Left lung (tissue), 10 donors: ENCODE data around the gene MEX3D. TPM values are rescaled to one million over a fixed set of nuclear protein-coding genes. Genes with fewer than 3 reads are reported as not detected.

Source experiments
- ATAC-seq: fragments of 200-7000 bp; cut with Tn5 transposase; one replicate; pipeline ENCODE4 v1.9.1; 2020; ENCODE audit warnings: moderate library complexity
- DNase-seq, 4 donors: peaks; one replicate each; pipeline ENCODE4 v3.0.0-alpha.2; 2013 to 2020
- H3K27ac ChIP-seq, 2 donors: fragments of 200-600 bp; sonication (generic) in 1 of 2; one replicate each; pipeline versions ENCODE4 v1.5.0 to v1.8.0; 2020 to 2021
- H3K27me3 ChIP-seq, 2 donors: fragments of 200-600 bp; sonication (generic) in 1 of 2; one replicate each; pipeline versions ENCODE4 v1.5.0 to v1.8.0; 2020 to 2021
- H3K36me3 ChIP-seq, 2 donors: fragments of 200-600 bp; sonication (generic) in 1 of 2; one replicate each; pipeline versions ENCODE4 v1.5.0 to v1.8.0; 2020 to 2021
- H3K4me1 ChIP-seq, 2 donors: fragments of 200-600 bp; one replicate each; pipeline ENCODE4 v1.8.0; 2021
- H3K4me3 ChIP-seq, 2 donors: fragments of 200-600 bp; sonication (generic) in 1 of 2; one replicate each; pipeline versions ENCODE4 v1.5.0 to v1.8.0; 2020 to 2021; ENCODE audit warnings: mild to moderate bottlenecking in 1 of 2
- H3K9me3 ChIP-seq, 2 donors: fragments of 200-600 bp; sonication (generic) in 1 of 2; one replicate each; pipeline versions ENCODE4 v1.5.0 to v1.8.0; 2020 to 2021
- CTCF ChIP-seq, 2 donors: fragments of 200-600 bp; sonication (generic) in 1 of 2; IDR thresholded peaks; one replicate each; pipeline versions ENCODE4 v1.5.0 to v1.8.0; 2021; ENCODE audit warnings: antibody characterized with exemption in 2 of 2
- intact Hi-C, 2 donors: fragments of 100-400 bp; cut with DNase I; formaldehyde crosslinking; loops; one replicate each; pipeline versions ENCODE4 v1.11.2 to v1.14.2; 2022
- polyA plus RNA-seq, 6 donors: library from polyadenylated mRNA; unstranded; fragments of 120-200 nt; gene quantifications; one replicate each; pipeline ENCODE4 v1.2.1, GENCODE V29; 2013; ENCODE audit not compliant: insufficient read length in 6 of 6
- total RNA-seq, 2 donors: library from RNA; stranded (reverse); fragmentation: NEBNext Ultra II Directional; extraction: Animal tissue kit (Norgen Biotek cat#: 25700); gene quantifications; one replicate each; pipeline ENCODE4 v1.2.1, GENCODE V29; 2021
- donor health status: DM: no; HTN: yes; CAD: no.
- donor health status: DM: no; HTN: no; CAD: no.

MEX3D gene
- total and polyA plus RNA-seq, 8 donors: 15.8 to 42.6 (median 26.3) TPM

GRCh38 chr19:1591421-1592023 is 23.4 kb upstream of the MEX3D start:
- Histone ChIP-seq H3K27ac (peak overlapping the region; percentile 90 to 95), H3K9me3 (no peaks in the 10 kb centered on the region), H3K36me3 (peaks cover 0 to 11% of the 10 kb centered on the region in 2 donors), H3K4me1 (peaks cover 13 to 32% of the 10 kb centered on the region in 2 donors), H3K27me3 (no peaks in the 10 kb centered on the region), H3K4me3 (peak overlapping the region; percentile 68 to 80)
- intact Hi-C loops: no loop called here
- ATAC-seq: no peak
- TF ChIP-seq CTCF (IDR thresholded peaks at IDR 0.05): no peak
- DNase-seq: no peak

GRCh38 chr19:1590641-1591397 is 22.7 kb upstream of the MEX3D start:
- Histone ChIP-seq H3K27ac (peak overlapping the region in 1 of 2 donors; percentile 90), H3K4me3 (peak overlapping the region; percentile 68 to 80), H3K27me3 (no peaks in the 10 kb centered on the region), H3K36me3 (peaks cover 0 to 4% of the 10 kb centered on the region in 2 donors), H3K4me1 (peaks cover 13 to 32% of the 10 kb centered on the region in 2 donors), H3K9me3 (no peaks in the 10 kb centered on the region)
- TF ChIP-seq CTCF (IDR thresholded peaks at IDR 0.05): no peak
- intact Hi-C loops: no loop called here
- no peak for DNase-seq
- no peak for ATAC-seq

- peaks cover 13 to 27% of the 10 kb centered on the region in 2 donors for H3K4me1 ChIP-seq
- H3K4me3 ChIP-seq: no peak overlapping the region
- H3K9me3 ChIP-seq: no peaks in the 10 kb centered on the region
- DNase-seq (no peak), ATAC-seq (no peak)
- no peak for TF ChIP-seq CTCF (IDR thresholded peaks at IDR 0.05)
- peaks cover 0 to 22% of the 10 kb centered on the region in 2 donors for H3K36me3 ChIP-seq
- intact Hi-C loops: no loop called here
- H3K27me3 ChIP-seq: no peaks in the 10 kb centered on the region
- no peak overlapping the region for H3K27ac ChIP-seq
Measured at GRCh38 chr19:1587872-1588271, 19.7 kb upstream of the MEX3D start.

GRCh38 chr19:1585243-1585580 is 17.1 kb upstream of the MEX3D start:
- H3K27ac ChIP-seq: no peak overlapping the region
- no peaks in the 10 kb centered on the region for H3K27me3 ChIP-seq
- TF ChIP-seq CTCF (IDR thresholded peaks at IDR 0.05): no peak
- intact Hi-C loops: no loop called here
- no peak for DNase-seq
- no peak for ATAC-seq
- peaks cover under 1 to 10% of the 10 kb centered on the region in 2 donors for H3K4me1 ChIP-seq
- H3K4me3 ChIP-seq: no peak overlapping the region
- H3K36me3 ChIP-seq: peaks cover 0 to 48% of the 10 kb centered on the region in 2 donors
- H3K9me3 ChIP-seq: no peaks in the 10 kb centered on the region

GRCh38 chr19:1584500-1585242 is 16.5 kb upstream of the MEX3D start:
- no peaks in the 10 kb centered on the region for H3K9me3 ChIP-seq
- peaks cover 0 to 54% of the 10 kb centered on the region in 2 donors for H3K36me3 ChIP-seq
- no peaks in the 10 kb centered on the region for H3K27me3 ChIP-seq
- ATAC-seq (no peak), DNase-seq (no peak)
- TF ChIP-seq CTCF (IDR thresholded peaks at IDR 0.05): no peak
- H3K4me3 ChIP-seq: no peak overlapping the region
- intact Hi-C loops: no loop called here
- no peak overlapping the region for H3K27ac ChIP-seq
- H3K4me1 ChIP-seq: peaks cover 0 to 4% of the 10 kb centered on the region in 2 donors
